Loucy (cell line): Measurements from ENCODE around the gene ST3GAL5.

Source experiments
- CTCF ChIP-seq: fragments of 200-600 bp; sonication (generic); conservative IDR thresholded peaks from 2 replicates; pipeline ENCODE4 v1.5.1; 2014; ENCODE audit warnings: mild to moderate bottlenecking, antibody characterized with exemption, low read length
- EZH2phosphoT487 ChIP-seq: fragments of 200-600 bp; IDR thresholded peaks from 2 replicates; pipeline ENCODE4 v1.6.1; 2018; ENCODE audit warnings: antibody characterized with exemption, mild to moderate bottlenecking, moderate library complexity, borderline replicate concordance

DNA sequence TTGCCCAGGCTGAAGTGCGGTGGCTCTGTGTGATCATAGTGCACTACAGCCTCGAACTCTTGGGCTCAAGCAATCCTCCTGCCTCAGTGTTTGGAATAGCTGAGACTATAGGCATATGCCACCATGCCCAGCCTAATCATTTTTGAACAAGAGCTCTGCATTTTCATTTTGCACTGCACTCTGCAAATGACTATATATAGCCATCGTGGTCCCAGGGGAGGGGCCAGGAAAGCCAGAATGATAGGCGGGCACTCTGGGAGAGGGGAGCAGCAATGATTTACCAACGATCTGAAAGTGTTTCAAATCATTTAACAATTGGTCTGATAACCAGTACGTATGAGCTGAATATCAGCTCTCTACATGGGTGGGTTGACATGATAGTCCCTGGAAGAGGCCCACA is 22.3 kb upstream of the ST3GAL5 start:
- TF ChIP-seq CTCF (no peak), EZH2phosphoT487 (no peak)
